Measurements from ENCODE around the gene GALNT9. TPM values are rescaled to one million over a fixed set of nuclear protein-coding genes. Genes with fewer than 3 reads are reported as not detected.
A peak's percentile ranks its signal among the peaks of the same experiment; 100 is the strongest.

Gene GALNT9
- polyA plus RNA-seq, 2 of the 4 experiments (the other 2 are of a cell fraction), result 0.66 to 2.8 TPM

GRCh38 chr12:132213359-132214160, 115.8 kb downstream of the GALNT9 start:
- Histone ChIP-seq H3K4me1 (no peaks in the 10 kb centered on the region), H3K27ac (no peak overlapping the region), H3K9me3 (no peaks in the 10 kb centered on the region), H3K4me2 (no peak overlapping the region), H3K4me3 (no peak overlapping the region)
- ATAC-seq (no peak), DNase-seq (ENCODE audit: low read depth in 1 of 2, low spot score in 1 of 2) (no peak), FAIRE-seq (no peak)
- no peak for TF ChIP-seq BCL3 (IDR thresholded peaks at IDR 0.05)
- ChIA-PET POLR2A (no interaction called here), CTCF (interaction anchor here (1.1 kb wide), 1 partner anchor 128 kb away, joined by 3 read pairs; no protein-coding TSS in a partner anchor)
- 68% methylated on average over 16 of the region's 26 CpGs for WGBS (ENCODE audit: missing lambda C conversion rate)

GRCh38 chr12:132211816-132212215, 117.6 kb downstream of the GALNT9 start:
- CTCF ChIA-PET, result no interaction called here
- WGBS (ENCODE audit: missing lambda C conversion rate), result 46% methylated on average over 17 of the region's 17 CpGs
- Histone ChIP-seq H3K4me1 (no peaks in the 10 kb centered on the region), H3K9me3 (no peaks in the 10 kb centered on the region), H3K4me3 (no peak overlapping the region), H3K4me2 (no peak overlapping the region), H3K27ac (no peak overlapping the region)
- POLR2A ChIA-PET, result no interaction called here
- ATAC-seq, result no peak
- no peak for FAIRE-seq
- no peak for DNase-seq (ENCODE audit: low read depth in 1 of 2, low spot score in 1 of 2)
- TF ChIP-seq POLR2AphosphoS2 (conservative IDR thresholded peaks at IDR 0.05; ENCODE audit: low read length) (no peak), ELK1 (IDR thresholded peaks at IDR 0.05; ENCODE audit: low read depth, low read length) (no peak), MAX (IDR thresholded peaks at IDR 0.05) (no peak), HMGXB4 (CRISPR knock-in tag; IDR thresholded peaks at IDR 0.05; ENCODE audit: borderline replicate concordance) (no peak), USF2 (IDR thresholded peaks at IDR 0.05) (no peak), FOSB (CRISPR knock-in tag; IDR thresholded peaks at IDR 0.05) (no peak), MAZ (IDR thresholded peaks at IDR 0.05; ENCODE audit: borderline replicate concordance, low read depth, low read length) (no peak), ZNF302 (CRISPR knock-in tag; IDR thresholded peaks at IDR 0.05) (no peak)

DNA sequence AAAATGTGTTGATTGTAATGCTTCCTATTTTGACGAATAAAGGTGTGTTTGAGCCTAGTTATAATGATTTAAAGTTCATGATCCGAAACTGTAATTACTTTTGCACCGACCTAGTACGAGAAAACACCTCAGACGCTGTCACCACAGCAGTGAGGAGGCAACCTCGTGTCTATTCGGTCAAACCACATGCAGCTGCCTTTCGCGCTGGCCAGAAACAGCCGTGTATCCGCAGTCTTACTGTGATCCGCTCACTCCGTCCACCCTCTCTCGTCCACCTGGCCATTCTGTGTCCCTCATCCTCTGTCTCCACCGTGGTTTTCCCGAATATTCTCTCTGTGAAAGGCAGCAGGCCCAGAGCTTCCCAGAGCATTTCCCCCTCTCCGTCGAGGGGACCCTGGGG, 118.1 kb downstream of the GALNT9 start:
- POLR2A ChIA-PET, result no interaction called here
- FAIRE-seq, result peak; percentile 46
- no peaks in the 10 kb centered on the region for H3K9me3 ChIP-seq
- no peak for ATAC-seq
- 65% methylated on average over 18 of the region's 18 CpGs for WGBS (ENCODE audit: missing lambda C conversion rate)
- H3K4me2 ChIP-seq, result no peak overlapping the region
- CTCF ChIA-PET, result interaction anchor here (1.5 kb wide), 2 partner anchors 14 to 23 kb away, joined by 4 to 5 read pairs; no protein-coding TSS in a partner anchor
- DNase-seq (ENCODE audit: low read depth in 1 of 2, low spot score in 1 of 2), result no peak
- no peaks in the 10 kb centered on the region for H3K4me1 ChIP-seq
- H3K27ac ChIP-seq, result no peak overlapping the region
- no peak overlapping the region for H3K4me3 ChIP-seq
- TF ChIP-seq GATA3 (IDR thresholded peaks at IDR 0.05; ENCODE audit: borderline replicate concordance) (no peak), HDAC2 (IDR thresholded peaks at IDR 0.05) (no peak), ESRRA (IDR thresholded peaks at IDR 0.05; ENCODE audit: borderline replicate concordance, low read length) (no peak), JUNB (IDR thresholded peaks at IDR 0.05) (no peak), CHD4 (IDR thresholded peaks at IDR 0.05; ENCODE audit: borderline replicate concordance) (no peak), POLR2A (IDR thresholded peaks at IDR 0.05; ENCODE audit: low read length) (no peak), RNF2 (IDR thresholded peaks at IDR 0.05; ENCODE audit: borderline replicate concordance, low read depth) (no peak), MAZ (IDR thresholded peaks at IDR 0.05; ENCODE audit: borderline replicate concordance, low read depth, low read length) (no peak), SREBF2 (IDR thresholded peaks at IDR 0.05) (no peak), POLR2AphosphoS2 (conservative IDR thresholded peaks at IDR 0.05; ENCODE audit: low read length) (no peak), ATOH8 (CRISPR knock-in tag; IDR thresholded peaks at IDR 0.05; ENCODE audit: low read depth) (no peak), SMC3 (IDR thresholded peaks at IDR 0.05) (no peak), BCL3 (IDR thresholded peaks at IDR 0.05) (no peak), EHF (CRISPR knock-in tag; IDR thresholded peaks at IDR 0.05) (no peak), ZSCAN20 (CRISPR knock-in tag; IDR thresholded peaks at IDR 0.05) (no peak), HOXB13 (CRISPR knock-in tag; IDR thresholded peaks at IDR 0.05; ENCODE audit: low read depth) (no peak), HES2 (IDR thresholded peaks at IDR 0.05) (no peak)

Measured in A549 (cell line).